Stimulated activated CD8-positive, alpha-beta memory T cell treated with anti-CD3 and anti-CD28 coated beads, Interleukin-4, amount 100 ng/mL, for 4 hours (primary cell): ENCODE data around the gene FBF1.
"Not testable (repeated sequence)": the region's sequence is repeated elsewhere in the genome, so short reads cannot be mapped to it uniquely, and the experiment has no call there.

Experiments
- DNase-seq, 2 donors: peaks; one replicate each; pipeline ENCODE4 v3.0.0-alpha.2; 2020; ENCODE audit warnings: low read depth in 2 of 2, low spot score in 1 of 2

The FBF1 gene

GRCh38 chr17:75940727-75941441 lies at the start of gene FBF1:
Gene FBF1 (minus strand): TSS chr17:75941042. CDS start chr17:75938149, 2,893 bp downstream.
- peak; percentile 76 to 80 for DNase-seq

- no peak for DNase-seq
Observed at GRCh38 chr17:75987041-75987440, 46.2 kb upstream of the FBF1 start.

- no peak for DNase-seq
Observed at GRCh38 chr17:75985986-75986385, 45.1 kb upstream of the FBF1 start.

GRCh38 chr17:75983501-75984181 lies 42.8 kb upstream of the FBF1 start:
- DNase-seq: no peak

GRCh38 chr17:75981019-75981615 lies 40.3 kb upstream of the FBF1 start:
- no peak for DNase-seq

GRCh38 chr17:75980188-75981018 lies 39.6 kb upstream of the FBF1 start:
- DNase-seq: no peak

GRCh38 chr17:75979705-75980187 lies 38.9 kb upstream of the FBF1 start:
- DNase-seq: no peak

- peak; percentile 91 to 93 for DNase-seq
Observed at GRCh38 chr17:75978938-75979704, 38.3 kb upstream of the FBF1 start, which contains the start of the genes ACOX1 and TEN1. Gene ACOX1 (minus strand): TSS chr17:75979166. CDS start chr17:75979073, 93 bp downstream. Gene TEN1 (plus strand): TSS chr17:75979240. CDS start chr17:75986193, 6,953 bp downstream.

- DNase-seq: no peak
Observed at GRCh38 chr17:75976175-75976848, 35.5 kb upstream of the FBF1 start.

- no peak for DNase-seq
Observed at GRCh38 chr17:75975757-75976174, 34.9 kb upstream of the FBF1 start.

GRCh38 chr17:75975187-75975586 lies 34.3 kb upstream of the FBF1 start:
- DNase-seq: not testable (repeated sequence)

GRCh38 chr17:75970626-75971025 lies 29.8 kb upstream of the FBF1 start:
- DNase-seq: no peak

- no peak for DNase-seq
Observed at GRCh38 chr17:75970011-75970523, 29.2 kb upstream of the FBF1 start.

GRCh38 chr17:75969044-75969443 lies 28.2 kb upstream of the FBF1 start:
- not testable (repeated sequence) for DNase-seq

GRCh38 chr17:75965468-75965867 lies 24.6 kb upstream of the FBF1 start:
- DNase-seq: no peak

- DNase-seq: no peak
Observed at GRCh38 chr17:75959839-75960511, 19.1 kb upstream of the FBF1 start.

- no peak for DNase-seq
Observed at GRCh38 chr17:75959051-75959838, 18.4 kb upstream of the FBF1 start.
